Breast epithelium (tissue), 3 donors: ENCODE data around the gene VCL.

Experiments used
- POLR2AphosphoS5 ChIP-seq, 3 donors: sonication (generic); formaldehyde crosslinking; IDR thresholded peaks; one replicate each; pipeline ENCODE4 v1.6.1; 2017; ENCODE audit warnings: antibody characterized with exemption in 3 of 3
- TF ChIP-seq, protein P1 (sequence below), 3 donors: fragments of 450-650 bp; IDR thresholded peaks; one replicate each; pipeline ENCODE4 v1.5.1; 2016 to 2017; ENCODE audit warnings: antibody characterized with exemption in 3 of 3, mild to moderate bottlenecking in 3 of 3, moderate library complexity in 3 of 3

DNA sequence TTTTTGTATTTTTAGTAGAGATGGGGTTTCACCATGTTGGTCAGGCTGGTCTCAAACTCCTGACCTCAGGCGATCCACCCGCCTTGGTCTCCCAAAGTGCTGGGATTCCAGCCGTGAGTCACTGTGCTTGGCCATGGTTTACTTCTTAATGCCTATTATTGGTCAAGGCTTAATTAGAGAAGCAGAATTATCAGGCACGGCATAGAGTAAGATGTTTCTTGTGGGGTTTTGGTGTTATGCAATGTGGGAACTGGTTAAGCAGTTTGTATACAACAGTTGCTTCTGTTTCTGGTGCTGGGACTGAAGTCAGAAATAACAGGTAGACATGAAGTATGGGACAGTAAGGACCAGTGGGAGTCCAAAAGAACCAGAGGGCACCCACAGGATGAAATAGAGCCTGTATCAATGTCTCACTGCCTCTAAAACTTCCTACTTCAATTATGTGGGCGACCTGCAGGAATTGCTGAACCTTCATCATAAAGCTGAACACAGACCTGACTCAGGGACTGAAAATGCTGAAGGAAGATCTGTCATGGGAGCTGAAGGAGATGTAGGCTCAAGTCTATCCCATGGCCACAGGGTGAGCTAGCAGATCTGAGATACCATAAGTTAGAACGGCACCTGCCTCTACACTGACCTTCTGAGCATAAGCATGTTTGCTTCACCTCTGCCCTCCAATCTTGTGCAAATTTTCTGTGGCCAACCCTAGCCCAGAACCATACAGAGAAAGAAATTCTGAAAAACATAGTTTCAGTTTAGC, 38.3 kb upstream of the VCL start:
- TF ChIP-seq, protein P1, sequence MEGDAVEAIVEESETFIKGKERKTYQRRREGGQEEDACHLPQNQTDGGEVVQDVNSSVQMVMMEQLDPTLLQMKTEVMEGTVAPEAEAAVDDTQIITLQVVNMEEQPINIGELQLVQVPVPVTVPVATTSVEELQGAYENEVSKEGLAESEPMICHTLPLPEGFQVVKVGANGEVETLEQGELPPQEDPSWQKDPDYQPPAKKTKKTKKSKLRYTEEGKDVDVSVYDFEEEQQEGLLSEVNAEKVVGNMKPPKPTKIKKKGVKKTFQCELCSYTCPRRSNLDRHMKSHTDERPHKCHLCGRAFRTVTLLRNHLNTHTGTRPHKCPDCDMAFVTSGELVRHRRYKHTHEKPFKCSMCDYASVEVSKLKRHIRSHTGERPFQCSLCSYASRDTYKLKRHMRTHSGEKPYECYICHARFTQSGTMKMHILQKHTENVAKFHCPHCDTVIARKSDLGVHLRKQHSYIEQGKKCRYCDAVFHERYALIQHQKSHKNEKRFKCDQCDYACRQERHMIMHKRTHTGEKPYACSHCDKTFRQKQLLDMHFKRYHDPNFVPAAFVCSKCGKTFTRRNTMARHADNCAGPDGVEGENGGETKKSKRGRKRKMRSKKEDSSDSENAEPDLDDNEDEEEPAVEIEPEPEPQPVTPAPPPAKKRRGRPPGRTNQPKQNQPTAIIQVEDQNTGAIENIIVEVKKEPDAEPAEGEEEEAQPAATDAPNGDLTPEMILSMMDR (IDR thresholded peaks at IDR 0.05): no peak
- no peak for TF ChIP-seq POLR2AphosphoS5 (IDR thresholded peaks at IDR 0.05)
